Trophoblast cell (in vitro differentiated cells and primary cell): ENCODE data around the gene LGALS1.
A peak's percentile ranks its signal among the peaks of the same experiment; 100 is the strongest.

Experiments used
- DNase-seq, 2 donors: peaks; one replicate each; pipeline ENCODE4 v3.0.0-alpha.2; 2016
- H2AFZ ChIP-seq: 2 replicates; pipeline ENCODE4 v1.6.1; 2013; ENCODE audit warnings: low read length, moderate library complexity, mild to moderate bottlenecking; ENCODE audit not compliant: insufficient read depth, poor library complexity
- H2AK5ac ChIP-seq: 2 replicates; pipeline ENCODE4 v1.6.1; 2013; ENCODE audit warnings: mild to moderate bottlenecking, low read length
- H2BK120ac ChIP-seq: 2 replicates; pipeline ENCODE4 v1.6.1; 2013; ENCODE audit warnings: low read length, mild to moderate bottlenecking, moderate library complexity; ENCODE audit not compliant: insufficient read depth, poor library complexity
- H2BK12ac ChIP-seq: 2 replicates; pipeline ENCODE4 v1.6.1; 2013; ENCODE audit warnings: mild to moderate bottlenecking, low read length, moderate library complexity
- H2BK5ac ChIP-seq: 2 replicates; pipeline ENCODE4 v1.6.1; 2013; ENCODE audit warnings: low read length, low read depth, moderate library complexity, mild to moderate bottlenecking; ENCODE audit not compliant: poor library complexity
- H3K14ac ChIP-seq: 2 replicates; pipeline ENCODE4 v1.6.1; 2013; ENCODE audit warnings: mild to moderate bottlenecking, low read length
- H3K18ac ChIP-seq: 2 replicates; pipeline ENCODE4 v1.6.1; 2013; ENCODE audit warnings: mild to moderate bottlenecking, low read length
- H3K23ac ChIP-seq: 2 replicates; pipeline ENCODE4 v1.6.1; 2013; ENCODE audit warnings: low read length
- H3K27ac ChIP-seq: 2 replicates; pipeline ENCODE4 v1.5.1; 2013; ENCODE audit warnings: low read depth, mild to moderate bottlenecking, inconsistent platforms, low read length, moderate library complexity
- H3K27me3 ChIP-seq: 2 replicates; pipeline ENCODE4 v1.6.1; 2013; ENCODE audit warnings: inconsistent platforms, mild to moderate bottlenecking, low read length, moderate library complexity; ENCODE audit not compliant: insufficient read depth
- H3K36me3 ChIP-seq, 2 experiments: 1 replicate in 1 of 2; 2 replicates in 1 of 2; pipeline ENCODE4 v1.6.1; 2013; ENCODE audit warnings: low read length in 2 of 2, mild to moderate bottlenecking in 2 of 2, moderate library complexity in 1 of 2; ENCODE audit not compliant: insufficient read depth in 2 of 2, control insufficient read depth in 1 of 2
- H3K4ac ChIP-seq: 2 replicates; pipeline ENCODE4 v1.6.1; 2013; ENCODE audit warnings: low read depth, mild to moderate bottlenecking, low read length, moderate library complexity
- H3K4me1 ChIP-seq, 2 experiments: 1 replicate in 1 of 2; 2 replicates in 1 of 2; pipeline ENCODE4 v1.6.1; 2013; ENCODE audit warnings: low read length in 2 of 2, mild to moderate bottlenecking in 2 of 2, moderate library complexity in 1 of 2; ENCODE audit not compliant: insufficient read depth in 2 of 2, control insufficient read depth in 1 of 2
- H3K4me2 ChIP-seq: 2 replicates; pipeline ENCODE4 v1.6.1; 2013; ENCODE audit warnings: inconsistent platforms, mild to moderate bottlenecking, low read length, moderate library complexity
- H3K4me3 ChIP-seq: 2 replicates; pipeline ENCODE4 v1.5.1; 2013; ENCODE audit warnings: mild to moderate bottlenecking, low read depth, low read length, inconsistent platforms
- H3K79me1 ChIP-seq: one replicate; pipeline ENCODE4 v1.6.1; 2013; ENCODE audit warnings: low read length
- H3K79me2 ChIP-seq: 2 replicates; pipeline ENCODE4 v1.6.1; 2013; ENCODE audit warnings: low read length, mild to moderate bottlenecking; ENCODE audit not compliant: control insufficient read depth, insufficient read depth, poor library complexity
- H3K9ac ChIP-seq: 2 replicates; pipeline ENCODE4 v1.6.1; 2013; ENCODE audit warnings: mild to moderate bottlenecking, low read length
- H3K9me3 ChIP-seq: 2 replicates; pipeline ENCODE4 v1.6.1; 2013; ENCODE audit warnings: low read depth, mild to moderate bottlenecking, control low read depth, inconsistent platforms, low read length; ENCODE audit not compliant: insufficient read depth
- H4K12ac ChIP-seq: 2 replicates; pipeline ENCODE4 v1.6.1; 2013; ENCODE audit warnings: low read depth, mild to moderate bottlenecking, low read length, moderate library complexity
- H4K8ac ChIP-seq: 2 replicates; pipeline ENCODE4 v1.6.1; 2013; ENCODE audit warnings: low read depth, mild to moderate bottlenecking, low read length, moderate library complexity
- H4K91ac ChIP-seq: one replicate; pipeline ENCODE4 v1.6.1; 2013; ENCODE audit warnings: low read depth, mild to moderate bottlenecking, low read length, moderate library complexity
- WGBS: extraction: QIAGEN DNeasy Blood & Tissue Kit; methylation state at CpG from one replicate; pipeline ENCODE4 v1.1.7; 2013; ENCODE audit warnings: missing lambda C conversion rate; ENCODE audit not compliant: insufficient read length, insufficient coverage; ENCODE audit errors: extremely low coverage; 5-methylcytosine and 5-hydroxymethylcytosine counted together

The LGALS1 gene

DNA sequence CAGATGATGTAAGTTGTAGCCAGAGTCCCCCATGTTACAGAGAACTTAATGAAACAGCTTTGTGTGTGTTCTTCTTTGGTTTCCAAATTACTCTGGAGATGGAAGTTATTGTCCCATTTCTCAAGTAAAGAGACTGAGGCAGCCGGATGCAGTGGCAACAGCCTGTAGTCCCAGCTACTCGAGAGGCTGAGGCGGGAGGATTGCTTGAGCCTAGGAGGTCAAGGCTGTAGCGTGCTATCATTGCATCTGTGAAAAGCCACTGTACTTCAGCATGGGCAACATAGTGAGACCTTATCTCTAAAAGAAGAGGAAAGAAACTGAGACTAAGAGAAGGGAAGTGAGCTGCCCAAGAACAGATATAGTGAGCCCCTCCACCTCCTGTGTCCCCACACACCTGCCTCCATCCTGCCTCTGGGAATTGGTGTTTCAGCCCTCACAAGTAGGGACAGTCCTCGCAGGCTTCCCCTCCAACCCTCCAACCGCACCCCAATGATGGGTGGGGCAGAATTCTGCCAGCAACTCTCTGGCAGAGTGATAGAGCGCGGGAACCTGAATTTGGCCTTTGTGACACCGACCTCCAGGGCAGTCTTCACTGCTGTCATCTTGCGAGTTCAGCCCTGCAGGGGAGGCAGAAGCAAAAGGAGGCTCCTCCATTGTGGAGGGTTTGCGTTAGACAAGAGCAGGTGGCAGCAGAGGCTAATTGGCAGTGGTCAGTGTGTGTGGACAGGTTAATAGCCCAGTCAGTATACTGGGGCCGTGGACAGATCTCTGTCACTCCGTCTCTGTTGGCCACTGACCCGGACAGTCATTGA, 15.3 kb upstream of the LGALS1 start:
- Histone ChIP-seq H4K8ac (no peak overlapping the region), H3K4ac (no peak overlapping the region), H3K79me1 (no peaks in the 10 kb centered on the region), H2AK5ac (no peak overlapping the region), H2BK120ac (no peak overlapping the region), H4K91ac (no peak overlapping the region), H3K27me3 (no peaks in the 10 kb centered on the region), H2BK12ac (no peak overlapping the region), H3K27ac (no peak overlapping the region), H3K4me2 (no peak overlapping the region), H3K18ac (no peak overlapping the region), H3K9ac (no peak overlapping the region), H3K4me1 (peaks cover 12 to 15% of the 10 kb centered on the region in 2 experiments), H2BK5ac (no peak overlapping the region), H2AFZ (no peak overlapping the region), H3K9me3 (peaks cover 2% of the 10 kb centered on the region), H3K23ac (no peak overlapping the region), H3K14ac (no peak overlapping the region), H4K12ac (no peak overlapping the region), H3K36me3 (no peaks in the 10 kb centered on the region), H3K4me3 (no peak overlapping the region), H3K79me2 (peaks cover 3% of the 10 kb centered on the region)
- WGBS, result no CpG with 5 or more reads among the region's 14 CpGs
- no peak for DNase-seq

DNA sequence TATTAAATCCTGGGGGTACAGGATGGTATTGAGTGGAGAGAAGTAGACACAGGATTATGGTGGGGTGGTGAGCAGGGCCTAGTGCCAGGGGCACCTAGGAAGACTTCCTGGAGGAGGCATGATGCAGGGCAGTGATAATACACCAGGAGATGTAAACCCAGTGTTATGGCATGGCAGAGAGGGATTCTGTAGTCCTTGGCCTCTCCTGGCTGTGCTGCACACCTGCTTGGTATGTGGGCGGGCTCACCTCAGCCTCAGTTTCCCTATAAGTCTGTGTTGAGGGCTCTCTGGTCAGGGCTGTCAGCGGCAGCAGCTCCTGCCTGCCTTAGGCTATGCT, 14.8 kb upstream of the LGALS1 start:
- Histone ChIP-seq H3K9me3 (peaks cover 2% of the 10 kb centered on the region), H4K8ac (no peak overlapping the region), H3K27me3 (no peaks in the 10 kb centered on the region), H4K91ac (no peak overlapping the region), H2BK12ac (no peak overlapping the region), H3K23ac (no peak overlapping the region), H3K14ac (no peak overlapping the region), H3K9ac (no peak overlapping the region), H2BK120ac (no peak overlapping the region), H3K36me3 (no peaks in the 10 kb centered on the region), H3K4me1 (peaks cover 12 to 15% of the 10 kb centered on the region in 2 experiments), H2AFZ (no peak overlapping the region), H3K4ac (no peak overlapping the region), H3K4me2 (no peak overlapping the region), H3K27ac (no peak overlapping the region), H3K18ac (no peak overlapping the region), H2AK5ac (no peak overlapping the region), H4K12ac (no peak overlapping the region), H3K79me1 (no peaks in the 10 kb centered on the region), H2BK5ac (no peak overlapping the region), H3K79me2 (peaks cover 3% of the 10 kb centered on the region), H3K4me3 (no peak overlapping the region)
- DNase-seq, result no peak
- WGBS, result no CpG with 5 or more reads among the region's 2 CpGs

DNA sequence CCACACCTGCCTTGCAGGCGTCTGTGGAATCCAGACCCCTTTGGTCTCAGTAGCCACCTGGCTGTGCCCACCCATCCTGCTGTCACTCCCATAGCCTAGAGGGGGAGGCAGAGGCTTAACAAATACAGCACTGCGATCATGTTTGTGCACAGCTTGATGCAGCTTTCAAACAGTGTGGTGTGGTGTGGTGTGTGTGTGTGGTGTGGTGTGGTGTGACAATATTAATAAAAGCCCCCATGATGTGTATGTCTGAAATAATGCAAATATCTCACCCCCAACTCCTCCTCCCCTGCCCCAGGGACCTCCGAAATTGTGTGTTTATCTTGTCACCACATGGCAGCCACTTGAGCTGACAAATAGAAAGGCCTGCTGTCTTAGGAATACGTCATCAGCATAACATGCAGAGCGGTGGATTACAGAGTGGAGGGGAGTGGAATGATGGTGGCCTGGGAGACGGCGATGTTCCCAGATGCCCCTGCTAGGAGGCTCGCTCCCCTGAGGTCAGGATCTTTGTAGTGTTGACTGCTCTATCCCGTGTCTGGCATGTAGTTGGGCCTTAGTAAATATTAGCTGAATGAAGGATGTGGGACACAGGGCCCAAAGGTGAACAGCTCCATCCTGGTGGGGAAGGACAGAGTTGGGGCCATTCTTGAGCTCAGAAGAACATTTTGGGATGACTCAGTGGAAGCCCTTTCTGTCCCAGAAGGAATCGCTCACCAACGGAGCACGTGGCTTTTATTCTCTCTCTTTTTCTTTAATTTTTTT, 14.1 kb upstream of the LGALS1 start:
- H3K27me3 ChIP-seq, result no peaks in the 10 kb centered on the region
- no peaks in the 10 kb centered on the region for H3K36me3 ChIP-seq
- H2BK120ac ChIP-seq, result no peak overlapping the region
- peak overlapping the region; percentile 11 for H3K9ac ChIP-seq
- H2BK5ac ChIP-seq, result no peak overlapping the region
- H3K4me3 ChIP-seq, result no peak overlapping the region
- no peak overlapping the region for H4K8ac ChIP-seq
- H3K4ac ChIP-seq, result no peak overlapping the region
- H3K9me3 ChIP-seq, result peaks cover 2% of the 10 kb centered on the region
- no peaks in the 10 kb centered on the region for H3K79me1 ChIP-seq
- H3K27ac ChIP-seq, result no peak overlapping the region
- H3K79me2 ChIP-seq, result peaks cover 3% of the 10 kb centered on the region
- H2AK5ac ChIP-seq, result no peak overlapping the region
- WGBS, result no CpG with 5 or more reads among the region's 12 CpGs
- no peak overlapping the region for H3K23ac ChIP-seq
- no peak overlapping the region for H2BK12ac ChIP-seq
- DNase-seq, result peak in 1 of 2 donors; percentile 67
- no peak overlapping the region for H4K12ac ChIP-seq
- H3K4me1 ChIP-seq, result peaks cover 12 to 15% of the 10 kb centered on the region in 2 experiments
- H3K14ac ChIP-seq, result no peak overlapping the region
- H2AFZ ChIP-seq, result no peak overlapping the region
- H3K4me2 ChIP-seq, result no peak overlapping the region
- H3K18ac ChIP-seq, result no peak overlapping the region
- H4K91ac ChIP-seq, result no peak overlapping the region

DNA sequence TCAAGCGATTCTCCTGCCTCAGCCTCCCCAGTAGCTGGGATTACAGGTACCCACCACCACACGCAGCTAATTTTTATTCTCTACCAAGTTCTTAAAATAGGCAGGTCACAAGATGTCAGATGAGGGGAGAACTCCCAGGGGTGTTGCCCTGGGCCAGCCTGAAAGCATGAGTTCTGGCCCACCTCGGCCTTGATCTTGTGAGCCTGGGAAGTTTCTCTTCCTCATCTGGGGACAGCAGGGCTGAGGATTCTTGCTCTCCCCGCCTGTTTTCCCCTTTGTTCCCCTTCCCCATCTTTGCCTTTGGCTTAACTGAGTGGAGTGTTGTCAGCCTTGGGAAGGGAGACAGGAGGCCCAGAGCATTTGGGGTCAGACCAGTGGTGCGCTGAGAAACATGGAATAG, 13.4 kb upstream of the LGALS1 start:
- H3K27me3 ChIP-seq, result no peaks in the 10 kb centered on the region
- peaks cover 3% of the 10 kb centered on the region for H3K79me2 ChIP-seq
- H3K4me3 ChIP-seq, result no peak overlapping the region
- no peaks in the 10 kb centered on the region for H3K36me3 ChIP-seq
- H2BK12ac ChIP-seq, result no peak overlapping the region
- no peak overlapping the region for H2AFZ ChIP-seq
- H3K18ac ChIP-seq, result no peak overlapping the region
- no peak overlapping the region for H4K12ac ChIP-seq
- no CpG with 5 or more reads among the region's 5 CpGs for WGBS
- no peak overlapping the region for H3K27ac ChIP-seq
- no peak overlapping the region for H3K9ac ChIP-seq
- H3K4me2 ChIP-seq, result no peak overlapping the region
- DNase-seq, result no peak
- H2AK5ac ChIP-seq, result no peak overlapping the region
- H3K14ac ChIP-seq, result no peak overlapping the region
- H4K8ac ChIP-seq, result no peak overlapping the region
- peaks cover 12 to 15% of the 10 kb centered on the region in 2 experiments for H3K4me1 ChIP-seq
- H3K4ac ChIP-seq, result no peak overlapping the region
- H4K91ac ChIP-seq, result no peak overlapping the region
- no peak overlapping the region for H2BK5ac ChIP-seq
- no peaks in the 10 kb centered on the region for H3K79me1 ChIP-seq
- no peak overlapping the region for H2BK120ac ChIP-seq
- H3K23ac ChIP-seq, result no peak overlapping the region
- peaks cover 2% of the 10 kb centered on the region for H3K9me3 ChIP-seq
